Transverse colon (tissue), 4 donors: ENCODE data around the gene PGM2.

Source experiments
- CTCF ChIP-seq, 5 experiments: fragments of 200-600 bp in 3 of 5; fragments of 450-650 bp in 2 of 5; sonication (generic) in 3 of 5; IDR thresholded peaks; 1 replicate in 2 of 5; 2 replicates in 3 of 5; pipeline ENCODE4 v1.5.1; 2016 to 2017; ENCODE audit warnings: antibody characterized with exemption in 5 of 5, inconsistent platforms in 3 of 5, mild to moderate bottlenecking in 2 of 5, moderate library complexity in 1 of 5
- EP300 ChIP-seq: sonication (generic); formaldehyde crosslinking; IDR thresholded peaks from one replicate; pipeline ENCODE4 v1.6.1; 2017; ENCODE audit warnings: antibody characterized with exemption, low read depth
- POLR2A ChIP-seq: fragments of 450-650 bp; IDR thresholded peaks from one replicate; pipeline ENCODE4 v1.6.1; 2016; ENCODE audit warnings: antibody characterized with exemption, mild to moderate bottlenecking, moderate library complexity
- POLR2AphosphoS5 ChIP-seq, 3 donors: sonication (generic); formaldehyde crosslinking; IDR thresholded peaks; one replicate each; pipeline ENCODE4 v1.6.1; 2016; ENCODE audit warnings: antibody characterized with exemption in 3 of 3

DNA sequence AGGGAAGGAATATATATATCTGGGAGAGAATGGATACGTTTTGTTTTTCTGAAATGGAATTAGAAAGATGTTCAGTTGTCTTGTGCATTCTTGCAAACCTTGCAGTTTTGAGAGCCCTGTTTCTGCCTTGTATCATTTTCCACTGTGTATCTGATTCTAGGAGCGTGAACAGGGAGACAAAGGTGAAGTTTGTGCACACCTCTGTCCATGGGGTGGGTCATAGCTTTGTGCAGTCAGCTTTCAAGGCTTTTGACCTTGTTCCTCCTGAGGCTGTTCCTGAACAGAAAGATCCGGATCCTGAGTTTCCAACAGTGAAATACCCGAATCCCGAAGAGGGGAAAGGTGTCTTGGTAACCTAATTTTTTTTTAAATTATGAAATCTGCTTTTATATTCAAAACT, 17.7 kb downstream of the PGM2 start:
- TF ChIP-seq CTCF (IDR thresholded peaks at IDR 0.05) = no peak
- no peak for TF ChIP-seq POLR2A
- TF ChIP-seq POLR2AphosphoS5 (IDR thresholded peaks at IDR 0.05) = no peak
- no peak for TF ChIP-seq EP300
